Erythroblast (primary cell): ENCODE results near the gene ST8SIA3.

Source experiments
- GATA1 ChIP-seq: IDR thresholded peaks from 2 replicates; pipeline ENCODE4 v1.6.1; 2011; ENCODE audit warnings: low read depth, mild to moderate bottlenecking, control low read depth, low read length, moderate library complexity
- POLR2A ChIP-seq: IDR thresholded peaks from 2 replicates; pipeline ENCODE4 v1.6.1; 2011; ENCODE audit warnings: mild to moderate bottlenecking, low read length

- TF ChIP-seq POLR2A (no peak), GATA1 (no peak)
Observed at GRCh38 chr18:57416542-57416941, 64.2 kb downstream of the ST8SIA3 start.
